NK-92 (cell line): ENCODE measurements around the gene MZB1.
"Not testable (repeated sequence)": the region's sequence is repeated elsewhere in the genome, so short reads cannot be mapped to it uniquely, and the experiment has no call there.

Experiments used
- DNase-seq: peaks from one replicate; lab custom pipeline; 2025; ENCODE audit not compliant: unreplicated experiment; lab: John Stamatoyannopoulos, UW

MZB1 gene

DNA sequence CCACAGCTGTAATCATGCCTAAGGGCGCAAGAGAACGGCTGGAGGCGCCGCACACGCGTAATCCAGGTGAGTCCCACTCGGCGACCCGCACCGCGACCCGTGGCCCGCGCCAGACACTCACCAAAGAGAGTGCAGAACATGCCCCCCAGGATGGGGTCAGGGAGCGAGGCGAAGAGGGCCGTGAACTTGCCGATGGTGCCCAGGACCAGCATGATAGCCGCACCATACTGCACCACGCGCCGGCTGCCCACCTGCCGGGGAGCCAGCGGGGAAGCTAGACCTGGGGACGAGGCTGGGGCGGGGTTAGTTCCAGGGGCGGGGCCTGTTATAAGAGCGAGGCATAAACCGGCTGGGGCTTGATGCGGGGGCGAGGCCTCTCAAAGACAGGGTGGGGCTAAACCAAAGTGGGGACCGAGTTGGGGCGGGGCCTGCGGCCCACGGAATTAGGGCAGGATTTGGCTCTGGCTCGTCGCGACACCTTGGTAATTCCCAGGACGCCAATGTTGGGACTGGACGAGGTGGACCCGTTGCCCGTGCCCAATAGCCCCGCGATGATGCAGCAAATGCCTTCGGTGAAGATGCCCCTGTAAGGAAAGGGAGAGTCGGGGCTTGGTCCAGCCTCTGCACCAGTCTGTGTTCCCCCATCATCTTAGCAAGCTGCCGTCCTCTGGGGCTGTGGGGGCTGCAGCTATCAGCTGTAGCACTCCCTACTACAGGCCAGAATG is 11.4 kb downstream of the MZB1 start:
- DNase-seq = no peak

DNA sequence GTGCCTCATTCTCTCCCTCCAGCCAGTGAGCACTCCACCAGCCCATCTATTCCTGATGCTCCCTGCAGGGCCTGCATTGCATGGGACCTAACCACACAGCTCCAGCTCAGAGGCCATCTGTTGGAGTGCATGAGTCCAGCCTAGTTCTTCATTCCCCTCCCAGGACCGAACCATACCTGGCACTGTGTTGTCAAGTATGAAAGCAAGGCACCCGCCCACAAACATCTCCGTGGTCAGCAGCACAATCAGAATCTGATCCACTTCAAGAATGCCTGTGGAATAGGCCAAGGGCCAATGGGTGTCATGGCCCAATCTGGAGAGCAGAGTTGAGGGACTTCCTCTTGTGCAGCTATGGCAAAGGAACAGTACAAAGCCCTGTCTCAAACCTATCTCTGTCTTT is 12.5 kb downstream of the MZB1 start:
- no peak for DNase-seq

DNA sequence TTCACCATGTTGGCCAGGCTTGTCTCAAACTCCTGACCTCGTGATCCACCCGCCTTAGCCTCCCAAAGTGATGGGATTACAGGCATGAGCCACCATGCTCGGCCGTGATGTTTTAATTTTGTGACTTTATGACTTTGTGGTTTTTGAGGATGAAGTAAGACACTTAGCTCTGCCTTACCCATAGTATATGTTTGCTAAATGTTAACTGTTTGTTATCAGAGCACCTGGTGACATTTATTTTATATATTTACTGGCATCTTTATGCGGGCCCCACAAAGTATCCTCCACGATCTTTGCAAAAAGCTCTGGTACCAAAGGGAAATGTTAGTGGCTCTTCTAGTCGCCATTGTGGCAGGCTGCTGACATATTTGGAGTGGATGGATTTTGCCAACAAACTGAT is 13.3 kb downstream of the MZB1 start:
- no peak for DNase-seq

DNA sequence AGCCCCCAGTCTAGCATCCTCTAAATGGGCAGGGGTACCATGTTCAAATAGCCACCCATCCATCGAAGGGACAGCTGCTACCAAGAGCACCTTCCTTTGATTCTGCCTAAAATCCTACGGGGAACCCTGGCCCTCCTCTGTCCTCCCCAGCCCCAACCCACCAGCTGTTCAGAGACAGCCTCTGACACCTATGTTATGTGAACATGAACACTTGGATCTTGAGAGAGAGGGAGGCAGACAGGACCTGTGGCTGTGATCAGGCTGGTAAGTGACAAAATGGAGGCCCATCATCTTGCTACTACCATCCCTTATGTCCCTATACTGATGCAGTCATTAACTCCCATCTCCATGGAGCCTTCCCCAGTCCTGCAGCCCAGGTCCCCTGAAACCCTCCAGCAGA is 14.8 kb downstream of the MZB1 start:
- DNase-seq = no peak

DNA sequence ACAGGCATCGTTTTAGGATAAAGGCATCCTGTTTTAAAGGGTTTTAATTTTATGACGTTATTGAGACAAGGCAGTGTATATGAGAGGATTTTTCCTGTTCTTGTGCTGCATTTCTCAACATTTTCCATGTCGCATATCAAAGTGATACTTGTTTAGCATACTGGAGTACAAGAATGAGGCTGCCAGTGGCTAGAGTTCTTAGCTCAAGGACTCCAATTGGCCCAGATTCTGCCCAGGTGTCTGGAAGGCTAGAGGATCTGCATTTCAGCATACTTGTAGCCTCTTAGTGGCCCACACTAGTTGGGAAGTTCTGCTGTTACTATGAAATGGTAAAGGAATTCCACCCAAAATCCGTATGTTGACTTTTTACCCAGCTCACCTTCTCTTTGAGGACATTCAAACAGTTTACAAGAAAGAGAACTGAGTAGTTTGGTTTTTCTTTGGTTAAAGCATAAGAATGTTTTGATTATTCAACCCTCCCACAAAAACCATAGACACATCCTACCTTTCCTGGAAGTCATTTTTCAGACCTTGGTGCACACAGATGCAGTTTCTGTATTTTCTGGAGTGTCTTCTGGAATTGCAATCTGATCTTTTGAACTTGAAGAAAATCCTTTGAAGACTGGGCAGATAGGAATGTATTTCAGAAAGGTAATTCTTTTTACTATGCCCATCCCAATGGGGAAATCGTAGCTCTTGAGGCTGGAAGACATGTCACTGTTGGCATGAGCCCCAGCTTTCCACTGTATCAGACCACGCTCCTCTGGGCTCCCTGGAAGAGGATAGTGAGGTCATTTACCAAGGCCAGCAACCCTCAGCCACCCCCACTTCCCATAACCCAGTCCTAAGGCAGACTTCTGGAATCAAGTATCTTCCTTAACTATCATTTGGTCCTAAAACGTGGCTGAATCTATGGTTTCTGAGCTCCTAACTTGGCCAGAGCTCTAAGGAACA is 18.0 kb downstream of the MZB1 start:
- no peak for DNase-seq

DNA sequence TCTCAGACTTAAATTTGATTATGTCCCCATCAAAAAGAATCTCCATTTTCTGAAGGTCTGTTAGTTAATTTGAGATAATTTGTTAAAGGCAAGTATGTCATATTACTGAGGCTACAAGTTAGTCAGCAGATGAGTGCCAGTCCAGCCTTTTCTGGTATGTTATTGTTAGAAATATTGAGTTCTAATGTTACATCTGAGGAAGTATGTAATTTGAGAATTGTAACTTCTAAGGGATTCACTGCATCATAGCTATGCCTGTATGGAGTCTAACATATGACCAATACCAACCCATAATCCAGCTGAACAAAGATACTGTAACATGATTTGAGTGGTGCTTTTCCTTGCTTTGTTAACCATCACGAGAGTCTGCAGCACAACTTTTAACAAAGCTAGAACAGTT is 20.5 kb downstream of the MZB1 start:
- no peak for DNase-seq

DNA sequence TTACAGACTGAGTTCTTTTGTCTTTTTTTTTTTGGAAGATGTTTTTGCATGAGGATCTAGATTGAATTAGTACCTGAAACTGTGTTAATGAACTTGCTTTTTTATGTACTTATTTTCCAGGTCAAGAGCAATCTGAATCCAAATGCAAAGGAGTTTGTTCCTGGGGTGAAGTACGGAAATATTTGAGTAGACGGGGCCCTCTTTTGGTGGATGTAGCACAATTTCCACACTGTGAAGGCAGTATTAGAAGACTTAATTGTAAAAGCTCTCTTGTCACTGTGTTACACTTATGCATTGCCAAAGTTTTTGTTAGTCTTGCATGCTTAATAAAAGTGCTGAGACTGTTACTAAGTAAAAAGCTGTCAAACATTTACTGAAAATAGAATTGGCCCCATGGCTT is 21.1 kb downstream of the MZB1 start:
- DNase-seq = no peak

DNA sequence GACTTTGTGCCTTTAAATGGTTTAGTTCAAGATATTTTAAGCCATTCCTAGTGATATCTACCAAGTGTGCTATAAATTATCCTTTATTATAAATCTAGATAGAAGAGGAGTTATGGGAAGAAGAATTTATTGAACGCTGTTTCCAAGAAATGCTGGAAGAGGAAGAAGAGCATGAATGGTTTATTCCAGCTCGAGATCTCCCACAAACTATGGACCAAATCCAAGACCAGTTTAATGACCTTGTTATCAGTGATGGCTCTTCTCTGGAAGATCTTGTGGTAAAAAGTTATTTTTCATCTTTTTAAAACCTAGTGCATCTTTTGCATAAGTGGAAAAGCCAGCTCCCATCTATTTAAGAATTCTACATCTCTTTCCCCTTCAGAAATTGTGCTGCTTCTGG is 25.2 kb downstream of the MZB1 start:
- no peak for DNase-seq

DNA sequence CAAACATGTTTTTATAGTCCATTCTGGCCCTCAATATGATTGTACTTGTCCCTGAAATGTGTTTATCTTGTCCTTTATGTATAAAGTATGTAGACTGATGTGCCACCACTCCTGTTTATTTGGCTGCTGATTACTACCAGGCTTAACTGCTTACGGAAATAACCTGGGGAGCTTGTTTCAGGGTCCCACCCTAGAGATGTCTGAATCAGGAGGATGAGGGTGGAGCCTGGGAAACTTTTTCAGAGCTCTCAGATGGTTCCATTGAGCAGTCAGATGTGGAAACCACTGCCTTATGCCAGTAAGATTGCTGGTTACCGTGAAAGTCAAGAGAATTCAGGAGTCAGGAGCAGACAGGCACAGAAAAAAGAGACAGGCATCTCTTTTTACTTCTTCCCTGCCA is 25.8 kb downstream of the MZB1 start:
- no peak for DNase-seq

DNA sequence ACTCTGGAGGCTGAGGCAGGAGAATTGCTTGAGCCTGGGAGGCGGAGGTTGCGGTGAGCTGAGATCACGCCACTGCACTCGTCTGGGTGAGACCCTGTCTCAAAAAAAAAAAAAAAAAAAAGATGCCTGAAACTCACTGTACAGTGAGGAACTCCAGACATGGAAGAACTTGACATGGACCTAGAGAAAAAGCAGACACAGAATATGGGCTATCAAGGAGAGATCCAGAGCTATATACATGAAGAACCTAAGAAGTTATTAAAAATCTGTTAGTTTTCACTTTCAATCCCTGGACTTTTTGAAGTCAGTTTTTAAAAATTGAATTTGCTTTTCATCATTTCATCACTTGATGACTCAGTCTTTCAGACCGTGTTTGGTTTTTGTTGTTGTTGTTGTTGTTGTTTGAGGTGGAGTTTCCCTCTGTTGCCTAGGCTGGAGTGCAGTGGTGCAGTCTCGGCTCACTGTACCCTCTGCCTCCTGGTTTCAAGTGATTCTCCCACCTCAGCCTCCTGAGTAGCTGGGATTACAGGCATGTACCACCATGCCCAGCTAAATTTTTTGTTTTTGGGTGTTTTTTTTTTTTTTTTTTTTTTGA is 27.8 kb downstream of the MZB1 start:
- no peak for DNase-seq

DNA sequence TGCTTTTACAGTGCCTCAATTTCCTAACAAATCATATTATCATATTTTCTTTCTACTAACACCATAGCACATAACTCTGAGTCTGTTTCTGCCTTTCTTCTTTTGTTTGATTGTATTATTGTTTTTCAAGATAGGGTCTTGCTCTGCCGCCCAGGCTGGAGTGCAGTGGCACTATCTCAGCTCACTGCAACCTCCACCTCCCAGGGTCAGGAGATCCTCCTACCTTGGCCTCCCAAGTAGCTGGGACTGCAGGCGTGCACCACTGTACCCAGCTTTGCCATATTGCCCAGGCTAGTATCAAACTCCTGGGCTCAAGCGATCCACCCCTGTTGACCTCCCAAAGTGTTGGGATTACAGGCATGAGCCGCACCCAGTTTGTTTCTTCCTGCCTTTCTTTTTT is 29.3 kb downstream of the MZB1 start:
- no peak for DNase-seq

DNA sequence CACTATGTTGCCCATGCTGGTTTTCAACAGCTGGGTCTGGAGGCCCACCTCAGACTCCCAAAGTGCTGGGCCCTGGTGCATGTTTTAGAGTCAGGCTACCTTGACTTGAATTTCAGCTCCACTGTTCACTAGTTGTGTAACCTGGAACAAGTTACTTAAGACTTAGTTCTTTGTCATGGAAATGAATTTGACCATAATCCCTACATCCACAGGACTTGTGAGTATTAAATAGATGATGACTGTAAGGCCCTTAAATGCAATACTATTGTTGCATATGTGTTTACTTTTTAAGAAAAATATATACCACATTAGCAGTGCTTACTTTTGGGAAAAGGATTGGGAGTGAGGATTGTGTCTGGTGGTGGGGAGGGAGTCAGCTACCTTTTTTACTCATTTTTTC is 31.6 kb downstream of the MZB1 start:
- DNase-seq = no peak

DNA sequence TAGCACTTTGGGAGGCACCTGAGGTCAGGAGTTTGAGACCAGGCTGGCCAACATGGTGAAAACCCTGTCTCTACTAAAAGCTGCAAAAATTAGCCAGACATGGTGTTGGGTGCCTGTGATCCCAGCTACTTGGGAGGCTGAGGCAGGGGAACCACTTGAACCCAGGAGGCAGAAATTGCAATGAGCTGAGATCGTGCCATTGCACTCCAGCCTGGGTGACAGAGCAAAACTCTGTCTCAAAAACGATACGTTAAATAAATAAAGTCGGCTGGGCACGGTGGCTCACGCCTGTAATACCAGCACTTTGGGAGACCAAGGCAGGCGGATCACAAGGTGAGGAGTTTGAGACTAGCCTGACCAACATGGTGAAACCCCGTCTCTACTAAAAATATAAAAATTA is 33.8 kb downstream of the MZB1 start:
- DNase-seq = not testable (repeated sequence)

DNA sequence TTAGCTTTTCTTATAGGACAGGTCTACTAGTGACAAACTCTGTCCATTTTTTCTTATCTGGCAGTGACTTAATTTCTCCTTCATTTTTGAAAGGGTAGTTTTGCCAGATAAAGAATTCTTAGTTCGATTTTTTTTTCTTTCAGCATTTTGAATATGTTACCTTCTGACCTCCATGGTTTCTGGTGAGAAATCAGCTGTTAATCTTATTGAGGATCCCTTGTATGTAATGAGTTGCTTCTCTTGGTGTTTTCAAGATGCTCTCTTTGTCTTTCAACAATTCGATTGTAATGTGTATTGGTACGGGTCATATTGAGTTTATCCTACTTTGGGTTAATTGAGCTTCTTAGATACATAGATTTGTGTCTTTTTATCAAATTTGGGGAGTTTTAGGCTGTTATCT is 35.5 kb downstream of the MZB1 start:
- DNase-seq = no peak

DNA sequence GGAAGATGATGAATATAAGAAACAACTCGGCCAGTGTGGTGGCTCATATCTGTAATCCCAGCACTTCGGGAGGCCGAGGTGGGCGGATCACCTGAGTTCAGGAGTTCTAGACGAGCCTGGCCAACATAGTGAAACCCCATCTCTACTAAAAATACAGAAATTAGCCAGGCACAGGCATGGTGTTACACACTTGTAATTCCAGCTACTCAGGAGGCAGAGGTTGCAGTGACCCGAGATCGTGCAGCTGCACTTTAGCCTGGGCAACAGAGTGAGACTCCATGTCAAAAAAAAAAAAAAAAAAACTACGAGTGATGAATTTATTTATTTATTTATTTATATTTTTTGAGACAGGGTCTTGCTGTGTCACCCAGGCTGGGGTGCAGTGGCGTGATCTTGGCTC is 41.9 kb downstream of the MZB1 start:
- DNase-seq = not testable (repeated sequence)

DNA sequence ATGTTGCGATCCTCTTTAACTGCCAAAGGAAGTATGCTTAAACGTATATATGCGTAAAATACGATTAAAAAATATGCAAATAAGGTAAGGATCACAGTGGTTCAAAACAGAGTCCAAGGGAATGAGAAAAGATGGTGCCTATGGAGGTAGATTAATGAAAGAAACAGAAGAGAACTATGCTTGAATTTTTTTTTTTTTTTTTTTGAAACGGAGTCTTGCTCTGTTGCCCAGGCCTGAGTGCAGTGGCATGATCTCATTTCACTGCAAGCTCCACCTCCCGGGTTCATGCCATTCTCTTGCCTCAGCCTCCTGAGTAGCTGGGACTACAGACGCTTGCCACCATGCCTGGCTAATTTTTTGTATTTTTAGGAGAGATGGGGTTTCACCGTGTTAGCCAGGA is 44.3 kb downstream of the MZB1 start:
- DNase-seq = not testable (repeated sequence)

DNA sequence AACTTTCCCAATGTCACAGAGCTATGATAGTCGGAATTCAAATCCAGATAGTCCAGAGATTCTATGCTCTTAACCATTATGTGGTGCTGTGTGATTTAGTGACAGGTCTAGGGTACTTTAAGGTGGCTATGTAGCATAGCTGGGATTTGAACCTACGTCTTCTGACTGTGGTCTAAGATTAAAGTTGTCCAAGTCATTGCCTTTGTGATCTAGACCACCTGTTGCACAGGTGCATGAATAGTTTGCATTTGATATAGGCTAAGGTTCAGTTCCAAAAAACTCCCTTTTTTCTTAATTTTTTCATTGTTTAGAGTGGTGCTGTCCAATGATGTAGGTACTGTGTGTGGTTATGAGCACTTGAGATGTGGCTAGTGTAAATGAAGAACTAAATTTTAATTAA is 45.5 kb downstream of the MZB1 start:
- DNase-seq = no peak

DNA sequence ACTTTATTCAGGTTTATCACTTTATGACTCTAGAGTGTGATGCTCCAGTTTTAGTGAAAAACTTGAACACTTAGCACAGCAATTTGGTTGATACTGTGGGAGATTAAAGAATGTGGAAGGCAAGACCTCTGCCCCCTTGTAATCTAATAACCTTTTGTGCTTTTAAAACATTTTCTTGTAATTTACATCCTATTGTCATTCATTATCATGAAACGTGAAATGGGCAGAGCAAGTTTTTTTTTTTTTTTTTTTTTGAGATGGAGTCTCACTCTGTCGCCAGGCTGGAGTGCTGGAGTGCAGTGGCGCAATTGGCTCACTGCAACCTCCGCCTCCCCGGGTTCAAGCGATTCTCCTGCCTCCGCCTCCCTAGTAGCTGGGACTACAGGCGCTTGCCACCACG is 46.2 kb downstream of the MZB1 start:
- no peak for DNase-seq

DNA sequence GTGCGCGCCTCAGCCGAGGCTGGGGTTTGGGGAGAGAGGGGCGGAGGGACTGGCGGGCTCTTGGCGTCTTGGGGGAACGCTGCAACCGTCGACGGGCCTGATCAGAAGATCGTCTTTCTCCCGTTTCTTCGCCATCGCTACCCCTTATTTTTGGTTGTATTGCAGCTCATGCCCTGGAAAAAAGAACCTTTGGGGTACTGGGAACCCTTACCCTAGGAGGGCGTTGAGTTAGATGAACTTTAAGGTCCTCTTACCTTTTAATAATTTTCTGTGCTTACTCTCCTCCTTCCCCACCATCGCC is 47.3 kb downstream of the MZB1 start:
- DNase-seq = no peak

DNA sequence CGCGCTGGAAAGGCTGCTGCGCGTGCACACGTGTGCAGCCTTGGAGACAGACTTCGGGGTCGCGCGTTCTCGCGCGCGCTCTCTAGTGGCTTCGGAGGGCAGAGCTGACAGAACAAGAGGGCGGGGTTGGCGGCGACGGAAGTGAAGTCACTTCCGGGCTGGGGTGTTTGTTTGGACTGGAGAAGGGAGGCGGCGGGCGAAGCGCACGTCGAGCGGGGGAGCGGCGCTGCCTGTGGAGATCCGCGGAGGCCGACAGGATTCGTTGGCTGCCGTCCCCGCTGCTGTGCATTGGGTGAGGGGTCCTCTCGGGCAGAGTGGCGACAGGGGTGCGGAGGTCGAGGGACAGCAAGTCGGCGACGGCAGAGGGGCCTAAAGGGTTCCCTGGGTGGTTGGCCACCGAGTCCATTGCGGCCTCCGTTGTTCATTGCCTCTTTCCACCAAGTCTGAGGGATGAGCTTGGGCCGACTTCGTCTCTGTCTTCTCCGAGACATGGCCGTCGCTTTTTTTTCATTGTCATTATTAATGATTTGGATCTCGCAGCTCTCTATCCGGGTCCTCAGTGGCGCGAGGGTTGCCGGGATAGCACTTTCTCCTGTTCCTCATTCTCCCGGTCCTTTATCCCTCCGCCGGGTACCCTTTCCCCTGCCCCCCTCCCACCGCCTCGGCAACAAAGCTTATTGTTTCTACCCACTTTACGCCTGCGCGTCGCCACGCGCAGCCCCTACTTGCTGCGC is 47.9 kb downstream of the MZB1 start, which contains the start of gene PAIP2:
Gene PAIP2 (plus strand): TSS at position 166 of the 734 bp plus-strand sequence. CDS start 21,931 bp downstream, outside the sequence.
- peak; percentile 88 for DNase-seq

DNA sequence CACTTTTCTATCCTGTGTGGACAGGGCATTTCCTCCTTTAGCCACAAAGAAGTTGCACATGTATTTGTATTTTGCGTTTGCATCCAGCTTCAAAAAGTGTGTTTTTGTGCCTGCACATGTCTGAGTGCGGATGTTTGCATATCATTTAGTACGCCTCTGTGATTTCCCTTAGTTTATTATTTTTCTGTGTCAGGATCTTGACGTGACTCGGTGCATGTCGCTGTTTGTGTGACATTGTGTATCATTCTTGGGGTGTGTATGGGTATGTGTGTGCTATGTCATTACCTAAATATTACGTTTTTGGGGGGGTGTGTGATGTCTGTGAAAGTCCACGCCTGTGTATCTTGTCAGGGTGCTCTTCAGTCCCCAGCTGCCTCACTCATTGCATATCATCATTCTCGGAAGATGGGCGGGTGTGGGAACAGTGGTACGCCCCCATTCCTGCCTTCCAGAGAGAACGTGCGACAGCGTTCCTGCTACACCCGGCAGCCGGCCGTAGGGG is 48.5 kb downstream of the MZB1 start:
- DNase-seq = no peak
